H9 (cell line): ENCODE data around the gene C5orf15. TPM values are rescaled to one million over a fixed set of nuclear protein-coding genes. Genes with fewer than 3 reads are reported as not detected.

Experiments used
- DNase-seq: peaks from one replicate; pipeline ENCODE4 v3.0.0-alpha.2; 2017
- H2AFZ ChIP-seq: one replicate; pipeline ENCODE4 v1.6.1; 2013; ENCODE audit warnings: mild to moderate bottlenecking, low read length, control low read depth, moderate library complexity
- H2AK5ac ChIP-seq: 2 replicates; pipeline ENCODE4 v1.6.1; 2013; ENCODE audit warnings: low read length, control low read depth, mixed read lengths; ENCODE audit not compliant: insufficient read length
- H2BK120ac ChIP-seq: one replicate; pipeline ENCODE4 v1.6.1; 2013; ENCODE audit warnings: low read depth, mild to moderate bottlenecking, low read length, control low read depth, inconsistent platforms; ENCODE audit not compliant: poor library complexity, severe bottlenecking
- H2BK12ac ChIP-seq: 2 replicates; pipeline ENCODE4 v1.6.1; 2013; ENCODE audit warnings: low read length, control low read depth, mixed read lengths, low read depth; ENCODE audit not compliant: insufficient read length
- H2BK15ac ChIP-seq: 2 replicates; pipeline ENCODE4 v1.6.1; 2013; ENCODE audit warnings: low read depth, low read length, control low read depth
- H2BK20ac ChIP-seq: one replicate; pipeline ENCODE4 v1.6.1; 2013; ENCODE audit warnings: low read depth, mild to moderate bottlenecking, low read length, control low read depth, inconsistent platforms; ENCODE audit not compliant: poor library complexity, severe bottlenecking
- H2BK5ac ChIP-seq: 2 replicates; pipeline ENCODE4 v1.6.1; 2013; ENCODE audit warnings: low read length, control low read depth, mixed read lengths; ENCODE audit not compliant: insufficient read length
- H3K14ac ChIP-seq: 2 replicates; pipeline ENCODE4 v1.6.1; 2013; ENCODE audit warnings: low read length, control low read depth; ENCODE audit not compliant: insufficient read depth
- H3K18ac ChIP-seq: 2 replicates; pipeline ENCODE4 v1.6.1; 2013; ENCODE audit warnings: low read depth, mild to moderate bottlenecking, mixed read lengths, low read length, control low read depth; ENCODE audit not compliant: insufficient read length
- H3K23ac ChIP-seq: 2 replicates; pipeline ENCODE4 v1.6.1; 2013; ENCODE audit warnings: low read length, control low read depth, mixed read lengths, low read depth; ENCODE audit not compliant: insufficient read length
- H3K23me2 ChIP-seq: 2 replicates; pipeline ENCODE4 v1.6.1; 2013; ENCODE audit warnings: low read depth, mild to moderate bottlenecking, mixed read lengths, low read length, control low read depth; ENCODE audit not compliant: insufficient read length, poor library complexity, severe bottlenecking
- H3K27ac ChIP-seq: 2 replicates; pipeline ENCODE4 v1.5.1; 2013; ENCODE audit warnings: low read length, control low read depth, mixed read lengths, low read depth; ENCODE audit not compliant: insufficient read length
- H3K27me3 ChIP-seq: 2 replicates; pipeline ENCODE4 v1.6.1; 2013; ENCODE audit warnings: low read length, control low read depth, inconsistent platforms; ENCODE audit not compliant: insufficient read depth
- H3K4ac ChIP-seq: 2 replicates; pipeline ENCODE4 v1.6.1; 2013; ENCODE audit warnings: low read depth, mild to moderate bottlenecking, control low read depth, inconsistent platforms, low read length, moderate library complexity
- H3K4me1 ChIP-seq: 2 replicates; pipeline ENCODE4 v1.6.1; 2013; ENCODE audit warnings: low read length, control low read depth, inconsistent platforms; ENCODE audit not compliant: insufficient read depth
- H3K4me2 ChIP-seq: 2 replicates; pipeline ENCODE4 v1.6.1; 2013; ENCODE audit warnings: low read length, control low read depth, mixed read lengths; ENCODE audit not compliant: insufficient read length, insufficient read depth
- H3K56ac ChIP-seq: 2 replicates; pipeline ENCODE4 v1.6.1; 2013; ENCODE audit warnings: low read depth, mild to moderate bottlenecking, mixed read lengths, low read length, control low read depth; ENCODE audit not compliant: insufficient read length
- H3K79me1 ChIP-seq: 2 replicates; pipeline ENCODE4 v1.6.1; 2013; ENCODE audit warnings: low read depth, mild to moderate bottlenecking, moderate library complexity, low read length, control low read depth, inconsistent platforms; ENCODE audit not compliant: insufficient read depth, poor library complexity, severe bottlenecking
- H3K79me2 ChIP-seq: 2 replicates; pipeline ENCODE4 v1.6.1; 2013; ENCODE audit warnings: low read length, control low read depth, inconsistent platforms; ENCODE audit not compliant: insufficient read depth
- H3K9ac ChIP-seq: 2 replicates; pipeline ENCODE4 v1.6.1; 2013; ENCODE audit warnings: low read length, control low read depth, mixed read lengths; ENCODE audit not compliant: insufficient read length; ENCODE audit errors: extremely low read depth
- H3K9me3 ChIP-seq: one replicate; pipeline ENCODE4 v1.6.1; 2013; ENCODE audit warnings: low read depth, low read length, inconsistent platforms; ENCODE audit not compliant: control insufficient read depth
- H3T11ph ChIP-seq: one replicate; pipeline ENCODE4 v1.6.1; 2013; ENCODE audit warnings: mild to moderate bottlenecking, low read length, control low read depth, inconsistent platforms
- H4K20me1 ChIP-seq: one replicate; pipeline ENCODE4 v1.6.1; 2013; ENCODE audit not compliant: control insufficient read depth, insufficient read length, insufficient read depth
- H4K5ac ChIP-seq: 2 replicates; pipeline ENCODE4 v1.6.1; 2013; ENCODE audit warnings: low read depth, mild to moderate bottlenecking, mixed read lengths, low read length, control low read depth; ENCODE audit not compliant: insufficient read length
- H4K8ac ChIP-seq: replicated peaks from 2 replicates; pipeline ENCODE4 v1.6.1; 2013; ENCODE audit warnings: low read length, control low read depth, mixed read lengths, low read depth; ENCODE audit not compliant: insufficient read length
- H4K91ac ChIP-seq: 2 replicates; pipeline ENCODE4 v1.6.1; 2013; ENCODE audit warnings: low read depth, mild to moderate bottlenecking, moderate library complexity, mixed read lengths, low read length, control low read depth; ENCODE audit not compliant: insufficient read length
- H3K27ac Mint-ChIP-seq, 3 experiments: 2 replicates in 2 of 3; 3 replicates in 1 of 3; pipeline ENCODE4 v1.8.0; 2020 to 2021; ENCODE audit warnings: mixed read lengths in 3 of 3, mild to moderate bottlenecking in 1 of 3, moderate library complexity in 1 of 3
- H3K27me3 Mint-ChIP-seq: 2 replicates; pipeline ENCODE4 v1.8.0; 2021; ENCODE audit warnings: low read depth, mild to moderate bottlenecking, moderate library complexity, mixed read lengths
- H3K36me3 Mint-ChIP-seq, 3 experiments: 2 replicates in 2 of 3; 3 replicates in 1 of 3; pipeline ENCODE4 v1.8.0; 2020 to 2021; ENCODE audit warnings: low read depth in 3 of 3, mixed read lengths in 3 of 3; ENCODE audit not compliant: insufficient read depth in 1 of 3
- H3K4me1 Mint-ChIP-seq, 2 experiments: 2 replicates each; pipeline ENCODE4 v1.8.0; 2020; ENCODE audit warnings: mixed read lengths in 2 of 2
- H3K4me3 Mint-ChIP-seq, 2 experiments: 2 replicates in 1 of 2; 3 replicates in 1 of 2; pipeline ENCODE4 v1.8.0; 2020 to 2021; ENCODE audit warnings: mild to moderate bottlenecking in 2 of 2, mixed read lengths in 2 of 2, moderate library complexity in 1 of 2
- H3K9me3 Mint-ChIP-seq, 2 experiments: 2 replicates in 1 of 2; 3 replicates in 1 of 2; pipeline ENCODE4 v1.8.0; 2020; ENCODE audit warnings: mild to moderate bottlenecking in 2 of 2, mixed read lengths in 2 of 2, moderate library complexity in 1 of 2
- CTCF ChIP-seq: fragments of 200-600 bp; sonication (generic); conservative IDR thresholded peaks from 3 replicates; pipeline ENCODE4 v1.8.0; 2021; ENCODE audit warnings: antibody characterized with exemption, mild to moderate bottlenecking
- WGBS: extraction: QIAGEN DNeasy Blood & Tissue Kit; methylation state at CpG from one replicate; pipeline ENCODE4 v1.1.7; 2013; ENCODE audit warnings: missing lambda C conversion rate, low lambda C conversion rate, mixed read lengths; ENCODE audit not compliant: insufficient read length; ENCODE audit errors: extremely low coverage; 5-methylcytosine and 5-hydroxymethylcytosine counted together
- total RNA-seq: library from RNA; stranded (reverse); gene quantifications from 2 replicates; pipeline ENCODE4 v1.2.1, GENCODE V29; 2021

The C5orf15 gene
- total RNA-seq, 1 experiment from 2014 or later: 33.4 TPM

- H3K14ac ChIP-seq: no peak overlapping the region
- no peak overlapping the region for H2BK12ac ChIP-seq
- no peaks in the 10 kb centered on the region for H3K79me1 ChIP-seq
- H3T11ph ChIP-seq: no peak overlapping the region
- H2AK5ac ChIP-seq: no peak overlapping the region
- H3K27ac ChIP-seq: no peak overlapping the region
- H3K9ac ChIP-seq: no peak overlapping the region
- H3K9me3 Mint-ChIP-seq: no peaks in the 10 kb centered on the region
- no peak overlapping the region for H2AFZ ChIP-seq
- H3K27me3 Mint-ChIP-seq: peaks cover 5% of the 10 kb centered on the region
- H2BK15ac ChIP-seq: no peak overlapping the region
- no peak overlapping the region for H3K23ac ChIP-seq
- H2BK5ac ChIP-seq: no peak overlapping the region
- no peak overlapping the region for H3K56ac ChIP-seq
- H4K20me1 ChIP-seq: no peaks in the 10 kb centered on the region
- H3K18ac ChIP-seq: no peak overlapping the region
- H2BK120ac ChIP-seq: no peak overlapping the region
- no peaks in the 10 kb centered on the region for H3K9me3 ChIP-seq
- no peak overlapping the region for H3K4me2 ChIP-seq
- H3K79me2 ChIP-seq: no peaks in the 10 kb centered on the region
- H3K4me1 Mint-ChIP-seq: peaks cover 0 to 21% of the 10 kb centered on the region in 2 experiments; a peak in 3 of 4 replicates
- no peak overlapping the region for H2BK20ac ChIP-seq
- H4K5ac ChIP-seq: no peak overlapping the region
- WGBS: no CpG with 5 or more reads among the region's 3 CpGs
- H3K23me2 ChIP-seq: no peaks in the 10 kb centered on the region
- no peak overlapping the region for H3K27ac Mint-ChIP-seq
- no peak overlapping the region for H4K8ac ChIP-seq
- H3K27me3 ChIP-seq: no peaks in the 10 kb centered on the region
- no peak for DNase-seq
- no peaks in the 10 kb centered on the region for H3K4me1 ChIP-seq
- H4K91ac ChIP-seq: no peak overlapping the region
- H3K4ac ChIP-seq: no peak overlapping the region
- no peak overlapping the region for H3K4me3 Mint-ChIP-seq
- H3K36me3 Mint-ChIP-seq: no peaks in the 10 kb centered on the region
- no peak for TF ChIP-seq CTCF
Observed at GRCh38 chr5:133925269-133925668, 43.2 kb downstream of the C5orf15 start.
